SU-DHL-6 (cell line): ENCODE data around the gene CNPPD1.

Experiments
- H2AFZ ChIP-seq: fragments of 200-600 bp; sonication (generic); 2 replicates; pipeline ENCODE4 v1.6.1; 2014; ENCODE audit warnings: low read depth, mild to moderate bottlenecking, moderate library complexity, mixed read lengths, antibody characterized with exemption, low read length; ENCODE audit not compliant: severe bottlenecking
- H3F3A ChIP-seq: fragments of 200-600 bp; shearing (Covaris generic); 2 replicates; pipeline ENCODE4 v1.6.0; 2016; ENCODE audit warnings: antibody characterized with exemption, mild to moderate bottlenecking; ENCODE audit not compliant: insufficient read depth
- H3K27ac ChIP-seq: fragments of 200-600 bp; sonication (generic); 2 replicates; pipeline ENCODE4 v1.5.1; 2016; ENCODE audit warnings: low read depth, mild to moderate bottlenecking, low read length, moderate library complexity, mixed read lengths
- H3K27me3 ChIP-seq: fragments of 200-600 bp; sonication (generic), shearing (Covaris generic); 2 replicates; pipeline ENCODE4 v1.6.0; 2014; ENCODE audit warnings: mild to moderate bottlenecking, low read length
- H3K36me3 ChIP-seq: fragments of 200-600 bp; sonication (generic); 2 replicates; pipeline ENCODE4 v1.6.1; 2014; ENCODE audit warnings: mild to moderate bottlenecking, low read length, mixed read lengths
- H3K4me2 ChIP-seq: fragments of 300-600, 200-600 bp; shearing (Covaris generic), sonication (generic); 2 replicates; pipeline ENCODE4 v1.6.0; 2014; ENCODE audit warnings: low read length, low read depth, mild to moderate bottlenecking; ENCODE audit not compliant: poor library complexity, severe bottlenecking
- H3K4me3 ChIP-seq: fragments of 200-600 bp; sonication (generic); 2 replicates; pipeline ENCODE4 v1.5.1; 2014; ENCODE audit warnings: antibody characterized with exemption, low read length, mild to moderate bottlenecking, mixed read lengths; ENCODE audit not compliant: insufficient read depth, poor library complexity, severe bottlenecking
- H3K79me2 ChIP-seq: fragments of 200-600 bp; sonication (generic); 2 replicates; pipeline ENCODE4 v1.6.1; 2014; ENCODE audit warnings: mild to moderate bottlenecking, low read length, moderate library complexity; ENCODE audit not compliant: insufficient read depth
- H3K9ac ChIP-seq: fragments of 200-600 bp; sonication (generic); 2 replicates; pipeline ENCODE4 v1.7.0; 2014; ENCODE audit warnings: mild to moderate bottlenecking, low read length
- H3K9me2 ChIP-seq: fragments of 200-600 bp; sonication (generic); replicated peaks from 2 replicates; pipeline ENCODE4 v1.6.1; 2014; ENCODE audit warnings: low read length; ENCODE audit not compliant: insufficient read depth
- H3K9me3 ChIP-seq: fragments of 200-600 bp; sonication (generic); 2 replicates; pipeline ENCODE4 v1.6.1; 2014; ENCODE audit warnings: low read length, mixed read lengths; ENCODE audit not compliant: insufficient read depth
- H4K20me1 ChIP-seq: fragments of 200-600 bp; sonication (generic); 2 replicates; pipeline ENCODE4 v1.6.1; 2014; ENCODE audit warnings: low read depth, mild to moderate bottlenecking, antibody characterized with exemption, low read length, moderate library complexity, mixed read lengths
- CTCF ChIP-seq: fragments of 200-600 bp; sonication (generic); IDR thresholded peaks from one replicate; pipeline ENCODE4 v1.5.1; 2017; ENCODE audit warnings: antibody characterized with exemption, mild to moderate bottlenecking, low read length, moderate library complexity; ENCODE audit not compliant: insufficient read depth, poor library complexity, severe bottlenecking
- EZH2phosphoT487 ChIP-seq: fragments of 200-600 bp; sonication (generic), shearing (Covaris generic); conservative IDR thresholded peaks from 2 replicates; pipeline ENCODE4 v1.6.1; 2018; ENCODE audit warnings: mild to moderate bottlenecking, antibody characterized with exemption, low read length, moderate library complexity, mixed read lengths

CNPPD1 gene

GRCh38 chr2:219221957-219222518 is 45.3 kb upstream of the CNPPD1 start:
- H4K20me1 ChIP-seq, result no peaks in the 10 kb centered on the region
- H3K4me2 ChIP-seq, result no peak overlapping the region
- H3K9me3 ChIP-seq, result no peaks in the 10 kb centered on the region
- no peak overlapping the region for H3K9ac ChIP-seq
- no peaks in the 10 kb centered on the region for H3K27me3 ChIP-seq
- H3F3A ChIP-seq, result no peaks in the 10 kb centered on the region
- no peak overlapping the region for H3K4me3 ChIP-seq
- no peaks in the 10 kb centered on the region for H3K36me3 ChIP-seq
- H2AFZ ChIP-seq, result no peak overlapping the region
- H3K27ac ChIP-seq, result no peak overlapping the region
- no peak for TF ChIP-seq EZH2phosphoT487
- TF ChIP-seq CTCF, result no peak
- no peaks in the 10 kb centered on the region for H3K79me2 ChIP-seq
- no peaks in the 10 kb centered on the region for H3K9me2 ChIP-seq

- Histone ChIP-seq H3K4me2 (no peak overlapping the region), H3K4me3 (no peak overlapping the region), H3K9ac (no peak overlapping the region), H4K20me1 (no peaks in the 10 kb centered on the region), H3K27ac (no peak overlapping the region), H3K9me3 (no peaks in the 10 kb centered on the region), H2AFZ (no peak overlapping the region), H3F3A (no peaks in the 10 kb centered on the region), H3K27me3 (no peaks in the 10 kb centered on the region), H3K79me2 (no peaks in the 10 kb centered on the region), H3K36me3 (no peaks in the 10 kb centered on the region), H3K9me2 (no peaks in the 10 kb centered on the region)
- TF ChIP-seq EZH2phosphoT487, result no peak
- no peak for TF ChIP-seq CTCF
Measured at GRCh38 chr2:219220652-219221402, 44.1 kb upstream of the CNPPD1 start.

- TF ChIP-seq CTCF, result no peak
- TF ChIP-seq EZH2phosphoT487, result no peak
- no peak overlapping the region for H2AFZ ChIP-seq
- no peaks in the 10 kb centered on the region for H4K20me1 ChIP-seq
- no peaks in the 10 kb centered on the region for H3K27me3 ChIP-seq
- H3K27ac ChIP-seq, result no peak overlapping the region
- no peak overlapping the region for H3K9ac ChIP-seq
- no peak overlapping the region for H3K4me3 ChIP-seq
- H3K9me3 ChIP-seq, result no peaks in the 10 kb centered on the region
- H3F3A ChIP-seq, result no peaks in the 10 kb centered on the region
- no peaks in the 10 kb centered on the region for H3K79me2 ChIP-seq
- H3K9me2 ChIP-seq, result no peaks in the 10 kb centered on the region
- no peaks in the 10 kb centered on the region for H3K36me3 ChIP-seq
- no peak overlapping the region for H3K4me2 ChIP-seq
Measured at GRCh38 chr2:219219784-219220532, 43.2 kb upstream of the CNPPD1 start.
